Measurements from ENCODE around the gene WWOX. TPM values are rescaled to one million over a fixed set of nuclear protein-coding genes. Genes with fewer than 3 reads are reported as not detected.

The WWOX gene
- total and polyA plus RNA-seq, 2 donors (not counting 1 experiment from before 2014, with no cell fraction given) = 10.5 to 42.3 TPM

- peaks cover 18 to 23% of the 10 kb centered on the region in 2 donors for H3K4me1 ChIP-seq (ENCODE audit: control insufficient read depth in 2 of 2, insufficient read depth in 2 of 2, low read length in 2 of 2)
- no peaks in the 10 kb centered on the region for H3K36me3 ChIP-seq (replicated peaks in 1 of 2; ENCODE audit: control extremely low read depth in 1 of 2, control insufficient read depth in 1 of 2, extremely low read depth in 1 of 2, insufficient read depth in 2 of 2, low read length in 1 of 2)
- no peaks in the 10 kb centered on the region for H3K9me3 Mint-ChIP-seq (ENCODE audit: insufficient read depth)
- H3K27me3 ChIP-seq (replicated peaks in 1 of 4; ENCODE audit: control extremely low read depth in 1 of 4, control insufficient read depth in 3 of 4, insufficient read depth in 4 of 4, low read length in 3 of 4) = peaks cover 0 to 2% (median 0%) of the 10 kb centered on the region in 4 experiments
- peak overlapping the region; percentile 60 for H3K4me2 ChIP-seq (replicated peaks; ENCODE audit: low read depth, low read length, poor library complexity, severe bottlenecking)
- 31% methylated on average over 13 of the region's 15 CpGs for WGBS (ENCODE audit: insufficient coverage)
- H3K4me3 ChIP-seq (ENCODE audit: control extremely low read depth in 1 of 5, extremely low read depth in 1 of 5, insufficient read depth in 1 of 5, low read depth in 2 of 5, low read length in 4 of 5) = peak overlapping the region in 1 of 5 experiments; percentile 17
- DNase-seq (peak; percentile 51), ATAC-seq (ENCODE audit: low read depth) (peak; percentile 88)
- no peaks in the 10 kb centered on the region for H4K20me1 ChIP-seq (ENCODE audit: control insufficient read depth, insufficient read depth, low read length, poor library complexity, severe bottlenecking)
- CTCF ChIA-PET = interaction anchor here (1.0 kb wide), 1 partner anchor 88 kb away, joined by 3 read pairs; no protein-coding TSS in a partner anchor
- H3K9me3 ChIP-seq (ENCODE audit: control extremely low read depth in 1 of 3, control insufficient read depth in 2 of 3, insufficient read depth in 1 of 3, low read length in 2 of 3) = peaks cover 0 to 13% (median 0%) of the 10 kb centered on the region in 3 donors
- TF ChIP-seq CTCF (IDR thresholded peaks at IDR 0.05) (no peak), EZH2 (IDR thresholded peaks at IDR 0.05; ENCODE audit: borderline replicate concordance, insufficient read depth, low read depth, low read length, poor library complexity, severe bottlenecking) (no peak)
- H3K4me3 Mint-ChIP-seq = peak overlapping the region; percentile 64
- H3K27me3 Mint-ChIP-seq = peaks cover 10% of the 10 kb centered on the region
- H3K27ac Mint-ChIP-seq = peak overlapping the region; percentile 50
- intact Hi-C loops (cut with micrococcal nuclease) = loop anchor here (10.0 kb wide), 1 partner anchor 48 kb away; no protein-coding TSS in a partner anchor
- H3K79me2 ChIP-seq (ENCODE audit: control insufficient read depth, insufficient read depth, low read length) = no peaks in the 10 kb centered on the region
- H3K27ac ChIP-seq (ENCODE audit: low read length in 2 of 2) = no peak overlapping the region
- H3K9ac ChIP-seq (ENCODE audit: low read length) = peak overlapping the region; percentile 33
- POLR2A ChIA-PET = no interaction called here
- no peak overlapping the region for H2AFZ ChIP-seq (ENCODE audit: insufficient read depth, low read depth, low read length, poor library complexity, severe bottlenecking)
- H3K4me1 Mint-ChIP-seq = peaks cover 24% of the 10 kb centered on the region
These were observed 913.4 kb downstream of the WWOX start for GRCh38 chr16:79012671-79013434.
